ENCODE data around the gene COL4A6. TPM values are rescaled to one million over a fixed set of nuclear protein-coding genes. Genes with fewer than 3 reads are reported as not detected.

The COL4A6 gene
- total and polyA plus RNA-seq, 2 donors (not counting 3 experiments of a cell fraction or from before 2014, with no cell fraction given) = 0.49 to 0.62 TPM

DNA sequence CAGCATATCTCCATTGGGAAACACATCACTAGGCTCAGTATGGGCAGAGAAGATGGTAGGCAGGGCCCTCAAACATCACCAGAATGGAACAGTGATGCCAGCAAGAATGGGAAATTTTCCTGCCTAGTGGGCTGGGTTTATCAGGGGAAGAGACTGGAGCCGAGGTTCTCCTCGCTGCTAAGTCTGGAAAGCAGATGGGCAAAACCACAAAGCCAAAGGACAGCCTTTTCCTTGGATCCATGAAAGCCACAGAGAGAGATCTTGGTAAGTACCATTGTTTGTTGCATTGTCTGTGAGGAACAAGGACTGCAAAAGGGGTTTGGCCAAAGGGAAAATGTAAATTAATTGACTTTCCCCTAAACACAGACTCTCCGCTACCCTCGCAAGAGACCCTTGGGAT lies 266.6 kb downstream of the COL4A6 start:
- CTCF ChIA-PET = no interaction called here
- Histone ChIP-seq H3K27ac (ENCODE audit: insufficient read depth, low read depth, low read length) (no peak overlapping the region), H3K9me1 (replicated peaks; ENCODE audit: control insufficient read depth, extremely low read depth, insufficient read depth, low read length) (no peaks in the 10 kb centered on the region), H2AFZ (ENCODE audit: low read depth, low read length) (no peak overlapping the region), H3K9me3 (replicated peaks; ENCODE audit: control insufficient read depth, insufficient read depth, low read length) (no peaks in the 10 kb centered on the region), H3K4me2 (ENCODE audit: insufficient read depth, low read length) (no peak overlapping the region), H3K4me3 (replicated peaks in 1 of 3; ENCODE audit: insufficient read depth in 1 of 3, low read depth in 1 of 3, low read length in 3 of 3) (no peak overlapping the region), H3K36me3 (ENCODE audit: control insufficient read depth in 2 of 2, extremely low read depth in 1 of 2, insufficient read depth in 2 of 2, low read length in 2 of 2) (no peaks in the 10 kb centered on the region), H3K4me1 (ENCODE audit: control insufficient read depth, extremely low read depth, insufficient read depth, low read length) (peaks cover 7% of the 10 kb centered on the region), H4K20me1 (replicated peaks; ENCODE audit: control insufficient read depth, extremely low read depth, insufficient read depth, low read length) (no peaks in the 10 kb centered on the region), H3K27me3 (ENCODE audit: control insufficient read depth in 2 of 2, insufficient read depth in 2 of 2, low read length in 2 of 2) (no peaks in the 10 kb centered on the region), H3K79me2 (ENCODE audit: control insufficient read depth, insufficient read depth, low read length) (no peaks in the 10 kb centered on the region), H3K9ac (replicated peaks; ENCODE audit: extremely low read depth, insufficient read depth, low read length) (no peak overlapping the region)
- intact Hi-C loops (cut with micrococcal nuclease) = no loop called here
- dilution Hi-C loops (cut with MboI; ENCODE audit: extremely low pct_ligation_motif_present, low sequenced_read_pairs) = no loop called here
- peak; percentile 80 for FAIRE-seq
- no TSS peak for BruUV-seq (replicated peaks)
- DNase-seq (ENCODE audit: low read depth, low spot score) = no peak
- POLR2A ChIA-PET = no interaction called here
- TF ChIP-seq GATA2 (IDR thresholded peaks at IDR 0.05; ENCODE audit: insufficient read depth, insufficient read length, low read depth, low read length) (no peak), FOS (IDR thresholded peaks at IDR 0.05; ENCODE audit: borderline replicate concordance, insufficient read depth, low read length) (no peak), POLR2A (IDR thresholded peaks at IDR 0.05; ENCODE audit: low read depth, low read length) (no peak), EZH2 (IDR thresholded peaks at IDR 0.05; ENCODE audit: borderline replicate concordance, low read depth, low read length, severe bottlenecking) (no peak), MYC (IDR thresholded peaks at IDR 0.05; ENCODE audit: low read depth, low read length) (no peak), JUN (IDR thresholded peaks at IDR 0.05; ENCODE audit: borderline replicate concordance, insufficient read depth, insufficient read length, low read depth) (no peak), POLR2AphosphoS5 (IDR thresholded peaks at IDR 0.05; ENCODE audit: insufficient read depth, low read depth, low read length) (no peak)
- TF ChIP-seq, protein P1, sequence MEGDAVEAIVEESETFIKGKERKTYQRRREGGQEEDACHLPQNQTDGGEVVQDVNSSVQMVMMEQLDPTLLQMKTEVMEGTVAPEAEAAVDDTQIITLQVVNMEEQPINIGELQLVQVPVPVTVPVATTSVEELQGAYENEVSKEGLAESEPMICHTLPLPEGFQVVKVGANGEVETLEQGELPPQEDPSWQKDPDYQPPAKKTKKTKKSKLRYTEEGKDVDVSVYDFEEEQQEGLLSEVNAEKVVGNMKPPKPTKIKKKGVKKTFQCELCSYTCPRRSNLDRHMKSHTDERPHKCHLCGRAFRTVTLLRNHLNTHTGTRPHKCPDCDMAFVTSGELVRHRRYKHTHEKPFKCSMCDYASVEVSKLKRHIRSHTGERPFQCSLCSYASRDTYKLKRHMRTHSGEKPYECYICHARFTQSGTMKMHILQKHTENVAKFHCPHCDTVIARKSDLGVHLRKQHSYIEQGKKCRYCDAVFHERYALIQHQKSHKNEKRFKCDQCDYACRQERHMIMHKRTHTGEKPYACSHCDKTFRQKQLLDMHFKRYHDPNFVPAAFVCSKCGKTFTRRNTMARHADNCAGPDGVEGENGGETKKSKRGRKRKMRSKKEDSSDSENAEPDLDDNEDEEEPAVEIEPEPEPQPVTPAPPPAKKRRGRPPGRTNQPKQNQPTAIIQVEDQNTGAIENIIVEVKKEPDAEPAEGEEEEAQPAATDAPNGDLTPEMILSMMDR (IDR thresholded peaks at IDR 0.05; ENCODE audit: extremely low read depth in 1 of 2, insufficient read depth in 1 of 2, low read depth in 1 of 2, low read length in 2 of 2) = no peak
- TF ChIP-seq, protein P2, sequence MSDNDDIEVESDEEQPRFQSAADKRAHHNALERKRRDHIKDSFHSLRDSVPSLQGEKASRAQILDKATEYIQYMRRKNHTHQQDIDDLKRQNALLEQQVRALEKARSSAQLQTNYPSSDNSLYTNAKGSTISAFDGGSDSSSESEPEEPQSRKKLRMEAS (IDR thresholded peaks at IDR 0.05; ENCODE audit: insufficient read depth, insufficient read length) = no peak

All from endothelial cell of umbilical vein (primary cell).